H9 (cell line): ENCODE results near the gene FHOD1. TPM values are rescaled to one million over a fixed set of nuclear protein-coding genes. Genes with fewer than 3 reads are reported as not detected.

Source experiments
- DNase-seq: peaks from one replicate; pipeline ENCODE4 v3.0.0-alpha.2; 2017
- H2AFZ ChIP-seq: one replicate; pipeline ENCODE4 v1.6.1; 2013; ENCODE audit warnings: mild to moderate bottlenecking, low read length, control low read depth, moderate library complexity
- H2AK5ac ChIP-seq: 2 replicates; pipeline ENCODE4 v1.6.1; 2013; ENCODE audit warnings: low read length, control low read depth, mixed read lengths; ENCODE audit not compliant: insufficient read length
- H2BK120ac ChIP-seq: one replicate; pipeline ENCODE4 v1.6.1; 2013; ENCODE audit warnings: low read depth, mild to moderate bottlenecking, low read length, control low read depth, inconsistent platforms; ENCODE audit not compliant: poor library complexity, severe bottlenecking
- H2BK12ac ChIP-seq: 2 replicates; pipeline ENCODE4 v1.6.1; 2013; ENCODE audit warnings: low read length, control low read depth, mixed read lengths, low read depth; ENCODE audit not compliant: insufficient read length
- H2BK15ac ChIP-seq: 2 replicates; pipeline ENCODE4 v1.6.1; 2013; ENCODE audit warnings: low read depth, low read length, control low read depth
- H2BK20ac ChIP-seq: one replicate; pipeline ENCODE4 v1.6.1; 2013; ENCODE audit warnings: low read depth, mild to moderate bottlenecking, low read length, control low read depth, inconsistent platforms; ENCODE audit not compliant: poor library complexity, severe bottlenecking
- H2BK5ac ChIP-seq: 2 replicates; pipeline ENCODE4 v1.6.1; 2013; ENCODE audit warnings: low read length, control low read depth, mixed read lengths; ENCODE audit not compliant: insufficient read length
- H3K14ac ChIP-seq: 2 replicates; pipeline ENCODE4 v1.6.1; 2013; ENCODE audit warnings: low read length, control low read depth; ENCODE audit not compliant: insufficient read depth
- H3K18ac ChIP-seq: 2 replicates; pipeline ENCODE4 v1.6.1; 2013; ENCODE audit warnings: low read depth, mild to moderate bottlenecking, mixed read lengths, low read length, control low read depth; ENCODE audit not compliant: insufficient read length
- H3K23ac ChIP-seq: 2 replicates; pipeline ENCODE4 v1.6.1; 2013; ENCODE audit warnings: low read length, control low read depth, mixed read lengths, low read depth; ENCODE audit not compliant: insufficient read length
- H3K23me2 ChIP-seq: 2 replicates; pipeline ENCODE4 v1.6.1; 2013; ENCODE audit warnings: low read depth, mild to moderate bottlenecking, mixed read lengths, low read length, control low read depth; ENCODE audit not compliant: insufficient read length, poor library complexity, severe bottlenecking
- H3K27ac ChIP-seq: 2 replicates; pipeline ENCODE4 v1.5.1; 2013; ENCODE audit warnings: low read length, control low read depth, mixed read lengths, low read depth; ENCODE audit not compliant: insufficient read length
- H3K27me3 ChIP-seq: 2 replicates; pipeline ENCODE4 v1.6.1; 2013; ENCODE audit warnings: low read length, control low read depth, inconsistent platforms; ENCODE audit not compliant: insufficient read depth
- H3K4ac ChIP-seq: 2 replicates; pipeline ENCODE4 v1.6.1; 2013; ENCODE audit warnings: low read depth, mild to moderate bottlenecking, control low read depth, inconsistent platforms, low read length, moderate library complexity
- H3K4me1 ChIP-seq: 2 replicates; pipeline ENCODE4 v1.6.1; 2013; ENCODE audit warnings: low read length, control low read depth, inconsistent platforms; ENCODE audit not compliant: insufficient read depth
- H3K4me2 ChIP-seq: 2 replicates; pipeline ENCODE4 v1.6.1; 2013; ENCODE audit warnings: low read length, control low read depth, mixed read lengths; ENCODE audit not compliant: insufficient read length, insufficient read depth
- H3K56ac ChIP-seq: 2 replicates; pipeline ENCODE4 v1.6.1; 2013; ENCODE audit warnings: low read depth, mild to moderate bottlenecking, mixed read lengths, low read length, control low read depth; ENCODE audit not compliant: insufficient read length
- H3K79me1 ChIP-seq: 2 replicates; pipeline ENCODE4 v1.6.1; 2013; ENCODE audit warnings: low read depth, mild to moderate bottlenecking, moderate library complexity, low read length, control low read depth, inconsistent platforms; ENCODE audit not compliant: insufficient read depth, poor library complexity, severe bottlenecking
- H3K79me2 ChIP-seq: 2 replicates; pipeline ENCODE4 v1.6.1; 2013; ENCODE audit warnings: low read length, control low read depth, inconsistent platforms; ENCODE audit not compliant: insufficient read depth
- H3K9ac ChIP-seq: 2 replicates; pipeline ENCODE4 v1.6.1; 2013; ENCODE audit warnings: low read length, control low read depth, mixed read lengths; ENCODE audit not compliant: insufficient read length; ENCODE audit errors: extremely low read depth
- H3K9me3 ChIP-seq: one replicate; pipeline ENCODE4 v1.6.1; 2013; ENCODE audit warnings: low read depth, low read length, inconsistent platforms; ENCODE audit not compliant: control insufficient read depth
- H3T11ph ChIP-seq: one replicate; pipeline ENCODE4 v1.6.1; 2013; ENCODE audit warnings: mild to moderate bottlenecking, low read length, control low read depth, inconsistent platforms
- H4K20me1 ChIP-seq: one replicate; pipeline ENCODE4 v1.6.1; 2013; ENCODE audit not compliant: control insufficient read depth, insufficient read length, insufficient read depth
- H4K5ac ChIP-seq: 2 replicates; pipeline ENCODE4 v1.6.1; 2013; ENCODE audit warnings: low read depth, mild to moderate bottlenecking, mixed read lengths, low read length, control low read depth; ENCODE audit not compliant: insufficient read length
- H4K8ac ChIP-seq: replicated peaks from 2 replicates; pipeline ENCODE4 v1.6.1; 2013; ENCODE audit warnings: low read length, control low read depth, mixed read lengths, low read depth; ENCODE audit not compliant: insufficient read length
- H4K91ac ChIP-seq: 2 replicates; pipeline ENCODE4 v1.6.1; 2013; ENCODE audit warnings: low read depth, mild to moderate bottlenecking, moderate library complexity, mixed read lengths, low read length, control low read depth; ENCODE audit not compliant: insufficient read length
- H3K27ac Mint-ChIP-seq, 3 experiments: 2 replicates in 2 of 3; 3 replicates in 1 of 3; pipeline ENCODE4 v1.8.0; 2020 to 2021; ENCODE audit warnings: mixed read lengths in 3 of 3, mild to moderate bottlenecking in 1 of 3, moderate library complexity in 1 of 3
- H3K27me3 Mint-ChIP-seq: 2 replicates; pipeline ENCODE4 v1.8.0; 2021; ENCODE audit warnings: low read depth, mild to moderate bottlenecking, moderate library complexity, mixed read lengths
- H3K36me3 Mint-ChIP-seq, 3 experiments: 2 replicates in 2 of 3; 3 replicates in 1 of 3; pipeline ENCODE4 v1.8.0; 2020 to 2021; ENCODE audit warnings: low read depth in 3 of 3, mixed read lengths in 3 of 3; ENCODE audit not compliant: insufficient read depth in 1 of 3
- H3K4me1 Mint-ChIP-seq, 2 experiments: 2 replicates each; pipeline ENCODE4 v1.8.0; 2020; ENCODE audit warnings: mixed read lengths in 2 of 2
- H3K4me3 Mint-ChIP-seq, 2 experiments: 2 replicates in 1 of 2; 3 replicates in 1 of 2; pipeline ENCODE4 v1.8.0; 2020 to 2021; ENCODE audit warnings: mild to moderate bottlenecking in 2 of 2, mixed read lengths in 2 of 2, moderate library complexity in 1 of 2
- H3K9me3 Mint-ChIP-seq, 2 experiments: 2 replicates in 1 of 2; 3 replicates in 1 of 2; pipeline ENCODE4 v1.8.0; 2020; ENCODE audit warnings: mild to moderate bottlenecking in 2 of 2, mixed read lengths in 2 of 2, moderate library complexity in 1 of 2
- WGBS: extraction: QIAGEN DNeasy Blood & Tissue Kit; methylation state at CpG from one replicate; pipeline ENCODE4 v1.1.7; 2013; ENCODE audit warnings: missing lambda C conversion rate, low lambda C conversion rate, mixed read lengths; ENCODE audit not compliant: insufficient read length; ENCODE audit errors: extremely low coverage; 5-methylcytosine and 5-hydroxymethylcytosine counted together
- total RNA-seq: library from RNA; stranded (reverse); gene quantifications from 2 replicates; pipeline ENCODE4 v1.2.1, GENCODE V29; 2021
- TF ChIP-seq, protein P1 (sequence below): fragments of 200-600 bp; sonication (generic); conservative IDR thresholded peaks from 3 replicates; pipeline ENCODE4 v1.8.0; 2021; ENCODE audit warnings: antibody characterized with exemption, mild to moderate bottlenecking

Gene FHOD1
- total RNA-seq, 1 experiment from 2014 or later, result 67.0 TPM

DNA sequence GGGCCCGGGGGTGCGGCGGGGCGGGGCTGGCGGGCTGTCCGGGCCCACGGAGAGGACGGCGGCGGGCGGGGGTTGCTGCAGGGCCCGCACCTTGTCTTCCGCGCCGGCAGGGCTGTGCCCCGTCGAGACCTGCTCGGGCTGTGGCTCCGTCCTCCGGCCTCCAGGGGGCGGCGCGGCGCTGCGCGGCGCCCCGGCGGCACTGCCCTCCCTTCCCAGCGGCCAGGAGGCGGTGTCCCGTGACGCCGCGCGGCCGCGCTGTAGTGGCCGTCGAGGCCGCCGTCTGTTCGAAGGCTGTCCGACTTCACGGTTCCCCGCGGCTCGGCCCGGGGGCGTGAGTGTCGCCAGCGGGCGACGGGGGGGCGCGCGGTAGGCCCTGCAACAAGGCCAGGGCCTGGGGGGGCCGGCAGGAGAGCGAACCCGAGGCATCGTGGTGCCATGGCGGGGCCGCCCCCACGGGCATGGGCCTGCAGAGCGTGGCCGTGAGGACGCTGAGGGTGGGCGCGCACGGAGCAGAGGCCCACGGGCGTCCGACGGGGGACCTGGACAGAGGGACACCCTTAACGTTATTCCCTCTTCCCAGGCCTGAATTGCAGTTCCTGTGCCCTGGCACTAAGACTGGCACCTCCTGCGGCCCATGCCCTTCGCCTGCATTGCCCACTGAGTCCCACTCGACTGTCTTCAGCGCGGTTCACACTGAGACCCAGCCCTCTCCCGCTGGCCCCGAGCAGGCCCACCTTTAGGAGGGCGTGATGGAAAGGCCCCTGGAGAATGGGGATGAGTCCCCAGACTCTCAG is 32.2 kb upstream of the FHOD1 start, which contains the start of gene PLEKHG4:
Gene PLEKHG4 (plus strand): TSS at position 237 of the 794 bp plus-strand sequence. CDS start 513 bp downstream, at position 750.
- Histone ChIP-seq H2AK5ac (no peak within 1 kb of the TSS), H3T11ph (no peak within 1 kb of the TSS), H3K27me3 (no peaks in the 10 kb centered on the region), H3K79me1 (no peaks in the 10 kb centered on the region), H3K14ac (no peak within 1 kb of the TSS; the same call in 1 of the 2 replicates), H2AFZ (no peak within 1 kb of the TSS), H2BK20ac (no peak within 1 kb of the TSS), H2BK120ac (no peak within 1 kb of the TSS), H4K20me1 (no peaks in the 10 kb centered on the region), H4K8ac (no peak within 1 kb of the TSS), H3K56ac (no peak within 1 kb of the TSS), H3K27ac (no peak within 1 kb of the TSS), H2BK5ac (no peak within 1 kb of the TSS), H3K9ac (no peak within 1 kb of the TSS), H3K79me2 (no peaks in the 10 kb centered on the region), H3K18ac (no peak within 1 kb of the TSS), H3K23ac (no peak within 1 kb of the TSS), H4K5ac (no peak within 1 kb of the TSS), H3K4me2 (peak within 1 kb of the TSS; percentile 41), H3K4ac (no peak within 1 kb of the TSS), H4K91ac (no peak within 1 kb of the TSS), H3K4me1 (no peaks in the 10 kb centered on the region), H2BK12ac (no peak within 1 kb of the TSS), H2BK15ac (no peak within 1 kb of the TSS), H3K23me2 (peaks cover 6% of the 10 kb centered on the region), H3K9me3 (no peaks in the 10 kb centered on the region)
- Mint-ChIP-seq H3K4me3 (peak within 1 kb of the TSS; percentile 70 to 81), H3K27me3 (peaks cover 16% of the 10 kb centered on the region), H3K27ac (no peak within 1 kb of the TSS), H3K36me3 (peaks cover 0 to 14% (median 4%) of the 10 kb centered on the region in 3 experiments; a peak in 3 of 7 replicates), H3K4me1 (peaks cover 3% of the 10 kb centered on the region in 2 experiments; a peak in 3 of 4 replicates), H3K9me3 (no peaks in the 10 kb centered on the region)
- DNase-seq, result peak; percentile 83
- TF ChIP-seq, protein P1, sequence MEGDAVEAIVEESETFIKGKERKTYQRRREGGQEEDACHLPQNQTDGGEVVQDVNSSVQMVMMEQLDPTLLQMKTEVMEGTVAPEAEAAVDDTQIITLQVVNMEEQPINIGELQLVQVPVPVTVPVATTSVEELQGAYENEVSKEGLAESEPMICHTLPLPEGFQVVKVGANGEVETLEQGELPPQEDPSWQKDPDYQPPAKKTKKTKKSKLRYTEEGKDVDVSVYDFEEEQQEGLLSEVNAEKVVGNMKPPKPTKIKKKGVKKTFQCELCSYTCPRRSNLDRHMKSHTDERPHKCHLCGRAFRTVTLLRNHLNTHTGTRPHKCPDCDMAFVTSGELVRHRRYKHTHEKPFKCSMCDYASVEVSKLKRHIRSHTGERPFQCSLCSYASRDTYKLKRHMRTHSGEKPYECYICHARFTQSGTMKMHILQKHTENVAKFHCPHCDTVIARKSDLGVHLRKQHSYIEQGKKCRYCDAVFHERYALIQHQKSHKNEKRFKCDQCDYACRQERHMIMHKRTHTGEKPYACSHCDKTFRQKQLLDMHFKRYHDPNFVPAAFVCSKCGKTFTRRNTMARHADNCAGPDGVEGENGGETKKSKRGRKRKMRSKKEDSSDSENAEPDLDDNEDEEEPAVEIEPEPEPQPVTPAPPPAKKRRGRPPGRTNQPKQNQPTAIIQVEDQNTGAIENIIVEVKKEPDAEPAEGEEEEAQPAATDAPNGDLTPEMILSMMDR, result peak; percentile 71
- WGBS, result no CpG with 5 or more reads among the region's 83 CpGs
